Heart right ventricle (tissue), 16 donors: ENCODE data around the gene AUTS2. TPM values are rescaled to one million over a fixed set of nuclear protein-coding genes. Genes with fewer than 3 reads are reported as not detected.
"Not testable (repeated sequence)": the region's sequence is repeated elsewhere in the genome, so short reads cannot be mapped to it uniquely, and the experiment has no call there.

Experiments used
- ATAC-seq, 8 donors: fragments of 200-7000 bp; cut with Tn5 transposase; one replicate each; pipeline ENCODE4 v1.9.1; 2020; ENCODE audit warnings: mild to moderate bottlenecking in 8 of 8, moderate library complexity in 8 of 8, moderate number of reproducible peaks in 1 of 8
- DNase-seq, 2 donors: peaks; one replicate each; pipeline ENCODE4 v3.0.0-alpha.2; 2020
- H3K27ac ChIP-seq, 10 donors: fragments of 200-600 bp; sonication (generic) in 2 of 10; one replicate each; pipeline versions ENCODE4 v1.5.0 to v1.8.0; 2020 to 2022; ENCODE audit warnings: mild to moderate bottlenecking in 3 of 10
- H3K27me3 ChIP-seq, 7 donors: fragments of 200-600 bp; one replicate each; pipeline ENCODE4 v1.8.0; 2021 to 2022; ENCODE audit warnings: mild to moderate bottlenecking in 2 of 7
- H3K36me3 ChIP-seq, 9 donors: fragments of 200-600 bp; sonication (generic) in 1 of 9; one replicate each; pipeline versions ENCODE4 v1.5.0 to v1.8.0; 2020 to 2022; ENCODE audit warnings: mild to moderate bottlenecking in 2 of 9
- H3K4me1 ChIP-seq, 9 donors: fragments of 200-600 bp; sonication (generic) in 1 of 9; one replicate each; pipeline versions ENCODE4 v1.5.0 to v1.8.0; 2020 to 2022; ENCODE audit warnings: mild to moderate bottlenecking in 4 of 9
- H3K4me3 ChIP-seq, 10 donors: fragments of 200-600 bp; sonication (generic) in 2 of 10; one replicate each; pipeline versions ENCODE4 v1.5.0 to v1.8.0; 2020 to 2022; ENCODE audit warnings: mild to moderate bottlenecking in 7 of 10, moderate library complexity in 2 of 10
- H3K9me3 ChIP-seq, 11 donors: fragments of 200-600 bp in 10 of 11; sonication (generic) in 2 of 11; one replicate each; pipeline versions ENCODE4 v1.5.0 to v1.8.0; 2013 to 2022; ENCODE audit warnings: mild to moderate bottlenecking in 2 of 11, control low read depth in 1 of 11, moderate library complexity in 1 of 11
- WGBS, 2 donors: extraction: QIAGEN DNeasy Blood & Tissue Kit; methylation state at CpG; one replicate each; pipeline ENCODE4 v1.1.7; 2013; ENCODE audit warnings: inconsistent platforms in 1 of 2; 5-methylcytosine and 5-hydroxymethylcytosine counted together
- intact Hi-C, 10 donors: fragments of 100-400 bp; cut with DNase I; formaldehyde crosslinking; loops; one replicate each; pipeline versions ENCODE4 v1.11.1 to v1.14.2; 2022
- polyA plus RNA-seq, 2 donors: library from polyadenylated mRNA; stranded (reverse); fragments of 200-250 nt; gene quantifications; one replicate each; pipeline ENCODE4 v1.2.3, GENCODE V29; 2013
- total RNA-seq, 10 donors: library from RNA; stranded (reverse); fragmentation: NEBNext Ultra II Directional in 3 of 10; extraction: Animal tissue kit (Norgen Biotek cat#: 25700) in 3 of 10; gene quantifications; one replicate each; pipeline versions ENCODE4 v1.2.1 to v1.2.4, GENCODE V29; 2021 to 2023
- TF ChIP-seq, protein P1 (sequence below), 9 donors: fragments of 200-600 bp; sonication (generic) in 2 of 9; IDR thresholded peaks; one replicate each; pipeline versions ENCODE4 v1.5.0 to v1.8.0; 2021 to 2022; ENCODE audit warnings: antibody characterized with exemption in 9 of 9, mild to moderate bottlenecking in 5 of 9, moderate library complexity in 1 of 9
- donor health status: Arrhythmogenic right ventricular cardiomyopathy.
- donor health status: ischemic (EF 13 %, LVEDD 7.1; RV severe dilation, severe dysfunction).
- donor health status: healthy with polysubstance abuse.
- donor health status: DM: no; HTN: yes; CAD: no.
- donor health status: DM: no; HTN: no; CAD: no.
- donor health status: ischemic (EF 25% LVEDD 6.9; RV normal size, moderate dysfunction).
- donor health status: ischemic (EF 25% LVEDD 5.7; RV mildly dilated, moderate dysfunction).
- donor health status: healthy.
- donor health status: DM: yes; HTN: yes; CAD: no.
- donor health status: Ischemic cardiomyopathy.
- donor health status: ischemic (EF 35%, LVEDD 5.7; RV mildly dilated, moderate dysfunction).
- donor health status: nonischemic (EF 11% LVEDD 7.7; RV severe dilation, severe dysfunction).
- donor health status: DM: yes; HTN: yes; CAD: no.
- donor health status: PGD.
- donor health status: ischemic (EF 29% LVEDD 5.4; RV normal size, mild dysfunction).
- donor health status: nonischemic (EF 23%, LVEDD 6.1; RV moderate dilation, normal function).

The AUTS2 gene
- total and polyA plus RNA-seq, 12 donors, result 1.6 to 11.2 (median 7.3) TPM

GRCh38 chr7:70726294-70726693 is 1128.0 kb downstream of the AUTS2 start:
- Histone ChIP-seq H3K27ac (no peak overlapping the region), H3K9me3 (peaks cover 0 to 14% (median 0%) of the 10 kb centered on the region in 11 donors), H3K36me3 (no peaks in the 10 kb centered on the region), H3K4me1 (peaks cover 0 to 13% (median 0%) of the 10 kb centered on the region in 9 donors), H3K27me3 (no peaks in the 10 kb centered on the region), H3K4me3 (no peak overlapping the region)
- WGBS, 2 donors, result 83 to 91% methylated on average over 1 of the region's 1 CpG
- DNase-seq, result no peak
- TF ChIP-seq, protein P1, sequence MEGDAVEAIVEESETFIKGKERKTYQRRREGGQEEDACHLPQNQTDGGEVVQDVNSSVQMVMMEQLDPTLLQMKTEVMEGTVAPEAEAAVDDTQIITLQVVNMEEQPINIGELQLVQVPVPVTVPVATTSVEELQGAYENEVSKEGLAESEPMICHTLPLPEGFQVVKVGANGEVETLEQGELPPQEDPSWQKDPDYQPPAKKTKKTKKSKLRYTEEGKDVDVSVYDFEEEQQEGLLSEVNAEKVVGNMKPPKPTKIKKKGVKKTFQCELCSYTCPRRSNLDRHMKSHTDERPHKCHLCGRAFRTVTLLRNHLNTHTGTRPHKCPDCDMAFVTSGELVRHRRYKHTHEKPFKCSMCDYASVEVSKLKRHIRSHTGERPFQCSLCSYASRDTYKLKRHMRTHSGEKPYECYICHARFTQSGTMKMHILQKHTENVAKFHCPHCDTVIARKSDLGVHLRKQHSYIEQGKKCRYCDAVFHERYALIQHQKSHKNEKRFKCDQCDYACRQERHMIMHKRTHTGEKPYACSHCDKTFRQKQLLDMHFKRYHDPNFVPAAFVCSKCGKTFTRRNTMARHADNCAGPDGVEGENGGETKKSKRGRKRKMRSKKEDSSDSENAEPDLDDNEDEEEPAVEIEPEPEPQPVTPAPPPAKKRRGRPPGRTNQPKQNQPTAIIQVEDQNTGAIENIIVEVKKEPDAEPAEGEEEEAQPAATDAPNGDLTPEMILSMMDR (IDR thresholded peaks at IDR 0.05), result no peak
- intact Hi-C loops, result no loop called here
- ATAC-seq, result no peak

GRCh38 chr7:70726951-70727378 is 1128.7 kb downstream of the AUTS2 start:
- peaks cover 0 to 13% (median 0%) of the 10 kb centered on the region in 9 donors for H3K4me1 ChIP-seq
- H3K9me3 ChIP-seq, result peaks cover 0 to 14% (median 0%) of the 10 kb centered on the region in 11 donors
- H3K27me3 ChIP-seq, result no peaks in the 10 kb centered on the region
- no peaks in the 10 kb centered on the region for H3K36me3 ChIP-seq
- no peak overlapping the region for H3K4me3 ChIP-seq
- TF ChIP-seq, protein P1 (IDR thresholded peaks at IDR 0.05), result no peak
- ATAC-seq (no peak), DNase-seq (no peak)
- H3K27ac ChIP-seq, result no peak overlapping the region
- WGBS, 2 donors, result 75 to 85% methylated on average over 9 of the region's 9 CpGs
- intact Hi-C loops, result no loop called here

GRCh38 chr7:70727861-70728260 is 1129.6 kb downstream of the AUTS2 start:
- peaks cover 0 to 13% (median 0%) of the 10 kb centered on the region in 9 donors for H3K4me1 ChIP-seq
- 94 to 98% methylated on average over 2 of the region's 2 CpGs for WGBS, 2 donors
- no peaks in the 10 kb centered on the region for H3K27me3 ChIP-seq
- intact Hi-C loops, result no loop called here
- no peaks in the 10 kb centered on the region for H3K36me3 ChIP-seq
- TF ChIP-seq, protein P1 (IDR thresholded peaks at IDR 0.05), result no peak
- ATAC-seq, result no peak
- H3K27ac ChIP-seq, result no peak overlapping the region
- no peak overlapping the region for H3K4me3 ChIP-seq
- peaks cover 0 to 14% (median 0%) of the 10 kb centered on the region in 11 donors for H3K9me3 ChIP-seq
- DNase-seq, result no peak

DNA sequence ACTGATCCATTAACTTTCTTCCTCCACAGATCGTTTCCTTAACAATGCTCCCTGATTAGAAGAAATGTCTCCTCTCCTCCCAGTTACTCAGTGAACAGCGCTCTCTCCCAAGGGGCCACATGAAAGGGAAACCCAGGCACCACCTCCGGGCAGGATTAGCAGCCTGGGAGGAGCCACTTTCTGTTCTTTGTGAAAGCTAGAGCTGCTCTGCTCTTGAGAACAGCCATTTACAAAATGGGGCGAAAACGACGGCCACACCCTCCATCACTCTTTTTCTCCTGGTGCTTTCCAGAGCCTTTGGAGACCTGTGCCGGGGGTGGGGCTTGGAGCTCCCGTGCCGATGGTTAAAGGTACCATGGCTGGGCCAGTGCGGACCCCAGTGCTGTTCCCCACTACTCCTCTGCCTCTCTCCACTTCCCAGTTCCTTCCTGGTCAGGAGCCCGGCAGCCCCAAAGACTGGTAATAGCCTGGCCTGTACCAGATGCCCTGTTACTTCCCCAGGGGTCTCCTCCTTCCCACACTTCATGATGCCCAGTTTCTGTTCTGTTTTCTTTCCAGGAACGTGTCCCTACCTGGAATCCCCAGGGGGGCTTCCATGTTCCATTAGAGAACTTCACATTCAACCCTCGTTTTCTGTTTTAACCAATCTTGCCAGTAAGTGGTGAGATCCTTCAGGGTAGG is 1130.7 kb downstream of the AUTS2 start:
- no peak overlapping the region for H3K27ac ChIP-seq
- H3K4me1 ChIP-seq, result peaks cover 0 to 13% (median 0%) of the 10 kb centered on the region in 9 donors
- intact Hi-C loops, result no loop called here
- TF ChIP-seq, protein P1 (IDR thresholded peaks at IDR 0.05), result no peak
- H3K9me3 ChIP-seq, result peaks cover 0 to 14% (median 0%) of the 10 kb centered on the region in 11 donors
- no peaks in the 10 kb centered on the region for H3K36me3 ChIP-seq
- DNase-seq (no peak), ATAC-seq (peak in 3 of 8 donors; percentile 46 to 57 (median 48))
- WGBS, 2 donors, result 59 to 66% methylated on average over 13 of the region's 13 CpGs
- H3K27me3 ChIP-seq, result no peaks in the 10 kb centered on the region
- H3K4me3 ChIP-seq, result no peak overlapping the region

GRCh38 chr7:70729553-70730157 is 1131.4 kb downstream of the AUTS2 start:
- ATAC-seq, H3K27ac ChIP-seq, DNase-seq, H3K27me3 ChIP-seq, intact Hi-C loops, H3K4me3 ChIP-seq, H3K36me3 ChIP-seq: not testable (repeated sequence)
- Histone ChIP-seq H3K9me3 (peaks cover 0 to 14% (median 0%) of the 10 kb centered on the region in 11 donors), H3K4me1 (peaks cover 0 to 18% (median 0%) of the 10 kb centered on the region in 9 donors)
- WGBS, 2 donors, result 94 to 96% methylated on average over 13 of the region's 13 CpGs
